ENCODE data around the gene FOXRED2.

The FOXRED2 gene

GRCh38 chr22:36546092-36546804 is 39.4 kb upstream of the FOXRED2 start:
- Histone ChIP-seq H2BK5ac (ENCODE audit: low read length) (no peak overlapping the region), H2BK15ac (ENCODE audit: low read length) (no peak overlapping the region), H4K8ac (ENCODE audit: low read depth, low read length) (no peak overlapping the region), H3K4ac (ENCODE audit: low read length) (no peak overlapping the region), H3K36me3 (replicated peaks in 1 of 2; ENCODE audit: control insufficient read depth in 2 of 2, insufficient read depth in 2 of 2, low read length in 2 of 2) (no peaks in the 10 kb centered on the region), H3K4me1 (ENCODE audit: control insufficient read depth in 2 of 2, insufficient read depth in 1 of 2, low read depth in 1 of 2, low read length in 2 of 2) (peaks cover 5 to 18% of the 10 kb centered on the region in 2 donors), H3K9ac (ENCODE audit: low read depth, low read length, poor library complexity) (no peak overlapping the region), H3K9me3 (replicated peaks in 1 of 2; ENCODE audit: control insufficient read depth in 2 of 2, insufficient read depth in 1 of 2, low read depth in 1 of 2, low read length in 2 of 2) (no peaks in the 10 kb centered on the region), H3K27me3 (ENCODE audit: control insufficient read depth in 3 of 3, insufficient read depth in 3 of 3, low read depth in 1 of 3, low read length in 3 of 3) (no peaks in the 10 kb centered on the region), H2BK12ac (ENCODE audit: low read length) (no peak overlapping the region), H2BK120ac (ENCODE audit: low read depth, low read length) (no peak overlapping the region), H3K4me3 (ENCODE audit: low read length in 2 of 2) (no peak overlapping the region), H3K79me1 (ENCODE audit: low read depth, low read length) (no peaks in the 10 kb centered on the region), H4K91ac (ENCODE audit: low read depth, low read length, poor library complexity) (no peak overlapping the region), H2AK5ac (ENCODE audit: low read depth, low read length) (no peak overlapping the region), H2AFZ (ENCODE audit: low read length) (peak overlapping the region; percentile 67), H3K14ac (ENCODE audit: low read length) (no peak overlapping the region), H3K27ac (replicated peaks; ENCODE audit: low read length) (no peak overlapping the region), H3K23ac (ENCODE audit: low read depth, low read length, poor library complexity) (no peak overlapping the region), H3K4me2 (ENCODE audit: insufficient read depth, low read length, poor library complexity, severe bottlenecking) (peak overlapping the region; percentile 19), H3K18ac (ENCODE audit: low read length) (no peak overlapping the region)
- WGBS, 2 donors (ENCODE audit: extremely low coverage in 2 of 2, insufficient read length in 2 of 2, insufficient replicate concordance in 1 of 2), result no CpG with 5 or more reads among the region's 23 CpGs
- DNase-seq (ENCODE audit: low spot score), result peak; percentile 63

- H2AK5ac ChIP-seq (ENCODE audit: low read depth, low read length), result no peak overlapping the region
- no peaks in the 10 kb centered on the region for H3K27me3 ChIP-seq (ENCODE audit: control insufficient read depth in 3 of 3, insufficient read depth in 3 of 3, low read depth in 1 of 3, low read length in 3 of 3)
- no peak overlapping the region for H3K4me2 ChIP-seq (ENCODE audit: insufficient read depth, low read length, poor library complexity, severe bottlenecking)
- H3K4ac ChIP-seq (ENCODE audit: low read length), result no peak overlapping the region
- no peak overlapping the region for H4K8ac ChIP-seq (ENCODE audit: low read depth, low read length)
- no peak overlapping the region for H3K14ac ChIP-seq (ENCODE audit: low read length)
- no peak overlapping the region for H2BK12ac ChIP-seq (ENCODE audit: low read length)
- H3K9ac ChIP-seq (ENCODE audit: low read depth, low read length, poor library complexity), result no peak overlapping the region
- H3K36me3 ChIP-seq (replicated peaks in 1 of 2; ENCODE audit: control insufficient read depth in 2 of 2, insufficient read depth in 2 of 2, low read length in 2 of 2), result no peaks in the 10 kb centered on the region
- no peaks in the 10 kb centered on the region for H3K79me1 ChIP-seq (ENCODE audit: low read depth, low read length)
- H2BK120ac ChIP-seq (ENCODE audit: low read depth, low read length), result no peak overlapping the region
- no peak for DNase-seq (ENCODE audit: low spot score)
- H2BK5ac ChIP-seq (ENCODE audit: low read length), result no peak overlapping the region
- no peak overlapping the region for H3K27ac ChIP-seq (replicated peaks; ENCODE audit: low read length)
- no peak overlapping the region for H3K18ac ChIP-seq (ENCODE audit: low read length)
- no peak overlapping the region for H3K23ac ChIP-seq (ENCODE audit: low read depth, low read length, poor library complexity)
- no peak overlapping the region for H4K91ac ChIP-seq (ENCODE audit: low read depth, low read length, poor library complexity)
- H3K4me1 ChIP-seq (ENCODE audit: control insufficient read depth in 2 of 2, insufficient read depth in 1 of 2, low read depth in 1 of 2, low read length in 2 of 2), result peaks cover 5 to 15% of the 10 kb centered on the region in 2 donors
- no CpG with 5 or more reads among the region's 11 CpGs for WGBS, 2 donors (ENCODE audit: extremely low coverage in 2 of 2, insufficient read length in 2 of 2, insufficient replicate concordance in 1 of 2)
- H2BK15ac ChIP-seq (ENCODE audit: low read length), result no peak overlapping the region
- no peak overlapping the region for H2AFZ ChIP-seq (ENCODE audit: low read length)
- H3K4me3 ChIP-seq (ENCODE audit: low read length in 2 of 2), result no peak overlapping the region
- H3K9me3 ChIP-seq (replicated peaks in 1 of 2; ENCODE audit: control insufficient read depth in 2 of 2, insufficient read depth in 1 of 2, low read depth in 1 of 2, low read length in 2 of 2), result no peaks in the 10 kb centered on the region
Observed at GRCh38 chr22:36544107-36544620, 37.3 kb upstream of the FOXRED2 start.

GRCh38 chr22:36541831-36542411 is 35.1 kb upstream of the FOXRED2 start:
- Histone ChIP-seq H3K27me3 (ENCODE audit: control insufficient read depth in 3 of 3, insufficient read depth in 3 of 3, low read depth in 1 of 3, low read length in 3 of 3) (no peaks in the 10 kb centered on the region), H3K9me3 (replicated peaks in 1 of 2; ENCODE audit: control insufficient read depth in 2 of 2, insufficient read depth in 1 of 2, low read depth in 1 of 2, low read length in 2 of 2) (no peaks in the 10 kb centered on the region), H3K4me1 (ENCODE audit: control insufficient read depth in 2 of 2, insufficient read depth in 1 of 2, low read depth in 1 of 2, low read length in 2 of 2) (peaks cover 0 to 7% of the 10 kb centered on the region in 2 donors), H2BK5ac (ENCODE audit: low read length) (no peak overlapping the region), H3K18ac (ENCODE audit: low read length) (no peak overlapping the region), H2AFZ (ENCODE audit: low read length) (peak overlapping the region; percentile 60), H4K8ac (ENCODE audit: low read depth, low read length) (no peak overlapping the region), H4K91ac (ENCODE audit: low read depth, low read length, poor library complexity) (no peak overlapping the region), H3K79me1 (ENCODE audit: low read depth, low read length) (no peaks in the 10 kb centered on the region), H3K4me2 (ENCODE audit: insufficient read depth, low read length, poor library complexity, severe bottlenecking) (no peak overlapping the region), H2BK120ac (ENCODE audit: low read depth, low read length) (no peak overlapping the region), H3K9ac (ENCODE audit: low read depth, low read length, poor library complexity) (no peak overlapping the region), H3K4me3 (ENCODE audit: low read length in 2 of 2) (no peak overlapping the region), H3K36me3 (replicated peaks in 1 of 2; ENCODE audit: control insufficient read depth in 2 of 2, insufficient read depth in 2 of 2, low read length in 2 of 2) (no peaks in the 10 kb centered on the region), H2AK5ac (ENCODE audit: low read depth, low read length) (no peak overlapping the region), H2BK15ac (ENCODE audit: low read length) (no peak overlapping the region), H3K23ac (ENCODE audit: low read depth, low read length, poor library complexity) (no peak overlapping the region), H3K27ac (replicated peaks; ENCODE audit: low read length) (no peak overlapping the region), H3K4ac (ENCODE audit: low read length) (no peak overlapping the region), H2BK12ac (ENCODE audit: low read length) (no peak overlapping the region), H3K14ac (ENCODE audit: low read length) (no peak overlapping the region)
- no CpG with 5 or more reads among the region's 9 CpGs for WGBS, 2 donors (ENCODE audit: extremely low coverage in 2 of 2, insufficient read length in 2 of 2, insufficient replicate concordance in 1 of 2)
- DNase-seq (ENCODE audit: low spot score), result no peak

GRCh38 chr22:36540867-36541642 is 34.2 kb upstream of the FOXRED2 start:
- no peak overlapping the region for H2AK5ac ChIP-seq (ENCODE audit: low read depth, low read length)
- H3K9me3 ChIP-seq (replicated peaks in 1 of 2; ENCODE audit: control insufficient read depth in 2 of 2, insufficient read depth in 1 of 2, low read depth in 1 of 2, low read length in 2 of 2), result no peaks in the 10 kb centered on the region
- H4K8ac ChIP-seq (ENCODE audit: low read depth, low read length), result no peak overlapping the region
- no peak overlapping the region for H3K14ac ChIP-seq (ENCODE audit: low read length)
- no peak overlapping the region for H2AFZ ChIP-seq (ENCODE audit: low read length)
- H4K91ac ChIP-seq (ENCODE audit: low read depth, low read length, poor library complexity), result no peak overlapping the region
- no peak overlapping the region for H3K4me2 ChIP-seq (ENCODE audit: insufficient read depth, low read length, poor library complexity, severe bottlenecking)
- no peak overlapping the region for H3K4ac ChIP-seq (ENCODE audit: low read length)
- H3K23ac ChIP-seq (ENCODE audit: low read depth, low read length, poor library complexity), result no peak overlapping the region
- no peaks in the 10 kb centered on the region for H3K79me1 ChIP-seq (ENCODE audit: low read depth, low read length)
- whole genome bisulfite sequencing, 2 donors (ENCODE audit: extremely low coverage in 2 of 2, insufficient read length in 2 of 2, insufficient replicate concordance in 1 of 2), result no CpG with 5 or more reads among the region's 12 CpGs
- no peak overlapping the region for H2BK12ac ChIP-seq (ENCODE audit: low read length)
- no peak overlapping the region for H3K4me3 ChIP-seq (ENCODE audit: low read length in 2 of 2)
- no peaks in the 10 kb centered on the region for H3K36me3 ChIP-seq (replicated peaks in 1 of 2; ENCODE audit: control insufficient read depth in 2 of 2, insufficient read depth in 2 of 2, low read length in 2 of 2)
- H2BK5ac ChIP-seq (ENCODE audit: low read length), result no peak overlapping the region
- peaks cover 0 to 7% of the 10 kb centered on the region in 2 donors for H3K4me1 ChIP-seq (ENCODE audit: control insufficient read depth in 2 of 2, insufficient read depth in 1 of 2, low read depth in 1 of 2, low read length in 2 of 2)
- DNase-seq (ENCODE audit: low spot score), result no peak
- no peak overlapping the region for H2BK15ac ChIP-seq (ENCODE audit: low read length)
- H3K9ac ChIP-seq (ENCODE audit: low read depth, low read length, poor library complexity), result no peak overlapping the region
- no peaks in the 10 kb centered on the region for H3K27me3 ChIP-seq (ENCODE audit: control insufficient read depth in 3 of 3, insufficient read depth in 3 of 3, low read depth in 1 of 3, low read length in 3 of 3)
- H3K27ac ChIP-seq (replicated peaks; ENCODE audit: low read length), result no peak overlapping the region
- H3K18ac ChIP-seq (ENCODE audit: low read length), result no peak overlapping the region
- peak overlapping the region; percentile 29 for H2BK120ac ChIP-seq (ENCODE audit: low read depth, low read length)

Measured in neuronal stem cell (in vitro differentiated cells).